IMR-90 (cell line): ENCODE results near the gene RSPH10B.

Experiments used
- BHLHE40 ChIP-seq: fragments of 150-350 bp; IDR thresholded peaks from 2 replicates; pipeline ENCODE4 v1.6.1; 2016; ENCODE audit warnings: mild to moderate bottlenecking, low read depth, low read length
- CEBPB ChIP-seq: IDR thresholded peaks from 2 replicates; pipeline ENCODE4 v1.6.1; 2012; ENCODE audit warnings: low read depth, low read length, improper control_type of control experiment
- CTCF ChIP-seq: conservative IDR thresholded peaks from 2 replicates; pipeline ENCODE4 v1.5.1; 2012; ENCODE audit warnings: mild to moderate bottlenecking, low read depth, low read length, improper control_type of control experiment
- FOS ChIP-seq: fragments of 150-350 bp; IDR thresholded peaks from 2 replicates; pipeline ENCODE4 v1.6.1; 2016; ENCODE audit warnings: low read depth, low read length
- MAFK ChIP-seq: IDR thresholded peaks from 2 replicates; pipeline ENCODE4 v1.6.1; 2012; ENCODE audit warnings: low read depth, low read length, improper control_type of control experiment
- MAZ ChIP-seq: IDR thresholded peaks from 2 replicates; pipeline ENCODE4 v1.6.1; 2012; ENCODE audit warnings: low read depth, mild to moderate bottlenecking, low read length, improper control_type of control experiment, moderate library complexity, borderline replicate concordance
- MXI1 ChIP-seq: IDR thresholded peaks from 2 replicates; pipeline ENCODE4 v1.6.1; 2012; ENCODE audit warnings: low read depth, mild to moderate bottlenecking, low read length, moderate library complexity, borderline replicate concordance
- POLR2A ChIP-seq: IDR thresholded peaks from 2 replicates; pipeline ENCODE4 v1.6.1; 2012; ENCODE audit warnings: mild to moderate bottlenecking, low read depth, low read length
- RAD21 ChIP-seq: IDR thresholded peaks from 2 replicates; pipeline ENCODE4 v1.6.1; 2012; ENCODE audit warnings: low read length, improper control_type of control experiment
- RCOR1 ChIP-seq: IDR thresholded peaks from 2 replicates; pipeline ENCODE4 v1.6.1; 2012; ENCODE audit warnings: mild to moderate bottlenecking, low read length, improper control_type of control experiment; ENCODE audit not compliant: insufficient replicate concordance
- RFX5 ChIP-seq: IDR thresholded peaks from 2 replicates; pipeline ENCODE4 v1.8.0; 2012; ENCODE audit warnings: low read depth, mild to moderate bottlenecking, low read length, moderate library complexity
- TF ChIP-seq, protein P1 (sequence below): fragments of 150-350 bp; IDR thresholded peaks from 2 replicates; pipeline ENCODE4 v1.6.1; 2017; ENCODE audit warnings: mild to moderate bottlenecking, antibody characterized with exemption, low read length, low read depth

DNA sequence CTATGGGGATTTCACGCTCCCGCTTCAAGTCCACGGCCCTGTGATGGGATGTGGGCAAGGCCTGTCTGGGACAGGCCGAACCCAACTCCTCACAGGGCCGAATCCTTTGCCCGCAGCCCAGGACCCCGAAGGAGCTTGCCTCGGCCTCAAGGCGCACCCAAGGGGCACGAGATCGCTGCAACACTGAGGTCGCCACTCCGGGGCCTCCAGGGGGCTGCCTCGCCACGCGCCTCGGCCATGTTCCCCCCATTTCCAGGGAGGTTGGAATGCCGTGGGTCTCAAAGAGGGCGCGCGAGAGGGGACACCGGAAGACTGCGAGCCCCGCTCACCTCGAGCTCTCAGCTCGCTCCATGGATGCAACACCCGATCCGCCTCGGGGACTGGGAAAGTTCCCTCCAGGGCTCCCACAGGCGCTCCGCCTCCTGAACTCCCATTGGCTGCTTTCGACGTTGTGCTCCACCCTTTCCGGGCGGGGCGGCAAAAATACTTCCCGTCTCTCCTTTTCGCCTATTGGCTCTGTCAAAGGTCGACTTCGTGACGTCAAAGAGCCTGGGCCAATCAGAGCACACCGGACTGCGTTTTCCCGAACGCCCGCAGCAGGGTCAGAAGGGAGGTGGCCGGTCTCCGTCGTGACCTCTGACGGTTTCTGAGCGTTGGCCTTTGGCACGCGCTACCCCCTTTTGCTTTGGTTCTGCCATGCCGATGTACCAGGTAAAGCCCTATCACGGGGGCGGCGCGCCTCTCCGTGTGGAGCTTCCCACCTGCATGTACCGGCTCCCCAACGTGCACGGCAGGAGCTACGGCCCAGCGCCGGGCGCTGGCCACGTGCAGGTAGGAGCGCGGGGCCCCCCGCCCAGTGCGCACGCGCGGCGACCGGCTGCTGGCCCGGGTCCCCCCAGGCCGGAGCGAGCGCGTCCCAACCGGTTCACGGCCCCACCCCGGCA, 38.5 kb upstream of the RSPH10B start, which contains the start of the genes AIMP2 and PMS2:
- peak; percentile 85 for TF ChIP-seq POLR2A
- TF ChIP-seq CTCF: 0 out of 2 replicates have a peak, but pooled peaks have one; percentile 1
- TF ChIP-seq RCOR1: no peak
- TF ChIP-seq FOS: 0 out of 2 replicates have a peak, but pooled peaks have one; percentile 21
- TF ChIP-seq, protein P1, sequence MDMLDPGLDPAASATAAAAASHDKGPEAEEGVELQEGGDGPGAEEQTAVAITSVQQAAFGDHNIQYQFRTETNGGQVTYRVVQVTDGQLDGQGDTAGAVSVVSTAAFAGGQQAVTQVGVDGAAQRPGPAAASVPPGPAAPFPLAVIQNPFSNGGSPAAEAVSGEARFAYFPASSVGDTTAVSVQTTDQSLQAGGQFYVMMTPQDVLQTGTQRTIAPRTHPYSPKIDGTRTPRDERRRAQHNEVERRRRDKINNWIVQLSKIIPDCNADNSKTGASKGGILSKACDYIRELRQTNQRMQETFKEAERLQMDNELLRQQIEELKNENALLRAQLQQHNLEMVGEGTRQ: peak; percentile 81
- TF ChIP-seq RFX5: no peak
- TF ChIP-seq BHLHE40: peak; percentile 80
- peak; percentile 97 for TF ChIP-seq MXI1
- TF ChIP-seq MAFK: no peak
- no peak for TF ChIP-seq RAD21
- TF ChIP-seq MAZ: no peak
- TF ChIP-seq CEBPB: no peak
